Glutamatergic neuron (in vitro differentiated cells): ENCODE data around the gene EEFSEC. TPM values are rescaled to one million over a fixed set of nuclear protein-coding genes. Genes with fewer than 3 reads are reported as not detected.
A peak's percentile ranks its signal among the peaks of the same experiment; 100 is the strongest.

Experiments used
- DNase-seq: peaks from one replicate; pipeline ENCODE4 v3.0.0; 2022
- H3K27ac Mint-ChIP-seq: one replicate; pipeline ENCODE4 v1.8.0; 2020; ENCODE audit warnings: mild to moderate bottlenecking, mixed read lengths, inconsistent platforms; ENCODE audit not compliant: unreplicated experiment
- H3K27me3 Mint-ChIP-seq: one replicate; pipeline ENCODE4 v1.8.0; 2020; ENCODE audit warnings: mild to moderate bottlenecking, moderate library complexity, mixed read lengths, inconsistent platforms; ENCODE audit not compliant: unreplicated experiment
- H3K36me3 Mint-ChIP-seq: one replicate; pipeline ENCODE4 v1.8.0; 2020; ENCODE audit warnings: mild to moderate bottlenecking, mixed read lengths, inconsistent platforms; ENCODE audit not compliant: unreplicated experiment
- H3K4me1 Mint-ChIP-seq: one replicate; pipeline ENCODE4 v1.8.0; 2020; ENCODE audit warnings: mild to moderate bottlenecking, low read depth, mixed read lengths, inconsistent platforms; ENCODE audit not compliant: unreplicated experiment
- H3K4me3 Mint-ChIP-seq: one replicate; pipeline ENCODE4 v1.8.0; 2020; ENCODE audit warnings: mild to moderate bottlenecking, mixed read lengths, inconsistent platforms; ENCODE audit not compliant: unreplicated experiment
- H3K9me3 Mint-ChIP-seq: one replicate; pipeline ENCODE4 v1.8.0; 2020; ENCODE audit warnings: mild to moderate bottlenecking, moderate library complexity, mixed read lengths, inconsistent platforms; ENCODE audit not compliant: unreplicated experiment
- CTCF ChIP-seq: fragments of 200-600 bp; sonication (generic); IDR thresholded peaks from one replicate; pipeline ENCODE4 v1.5.0; 2021; ENCODE audit not compliant: partially characterized antibody, unreplicated experiment
- total RNA-seq: library from RNA; stranded (reverse); fragmentation: NEBNext Ultra II Directional; extraction: Animal tissue kit (Norgen Biotek cat#: 25700); gene quantifications from one replicate; pipeline ENCODE4 v1.2.1, GENCODE V29; 2021; ENCODE audit not compliant: unreplicated experiment

Gene EEFSEC
- total RNA-seq, 1 donor from 2014 or later = 8.3 TPM

GRCh38 chr3:128422762-128423524 lies 269.7 kb downstream of the EEFSEC start:
- Mint-ChIP-seq H3K27me3 (peaks cover 9% of the 10 kb centered on the region), H3K27ac (no peak overlapping the region), H3K4me1 (peaks cover 8% of the 10 kb centered on the region), H3K4me3 (no peak overlapping the region), H3K9me3 (peaks cover 12% of the 10 kb centered on the region), H3K36me3 (peaks cover 9% of the 10 kb centered on the region)
- no peak for DNase-seq
- TF ChIP-seq CTCF = no peak

- Mint-ChIP-seq H3K27ac (no peak overlapping the region), H3K4me1 (peaks cover 11% of the 10 kb centered on the region), H3K27me3 (peaks cover 9% of the 10 kb centered on the region), H3K4me3 (no peak overlapping the region), H3K36me3 (peaks cover 8% of the 10 kb centered on the region), H3K9me3 (peaks cover 14% of the 10 kb centered on the region)
- TF ChIP-seq CTCF = no peak
- peak; percentile 6 for DNase-seq
Observed at GRCh38 chr3:128423525-128424147, 270.4 kb downstream of the EEFSEC start.

GRCh38 chr3:128424508-128425069 lies 271.3 kb downstream of the EEFSEC start:
- TF ChIP-seq CTCF = no peak
- Mint-ChIP-seq H3K27me3 (peaks cover 2% of the 10 kb centered on the region), H3K9me3 (peaks cover 7% of the 10 kb centered on the region), H3K27ac (no peak overlapping the region), H3K4me3 (no peak overlapping the region), H3K4me1 (peaks cover 12% of the 10 kb centered on the region), H3K36me3 (no peaks in the 10 kb centered on the region)
- DNase-seq = no peak

- DNase-seq = peak; percentile 12
- Mint-ChIP-seq H3K4me3 (no peak overlapping the region), H3K9me3 (peaks cover 4% of the 10 kb centered on the region), H3K4me1 (peaks cover 12% of the 10 kb centered on the region), H3K36me3 (no peaks in the 10 kb centered on the region), H3K27ac (no peak overlapping the region), H3K27me3 (peaks cover 2% of the 10 kb centered on the region)
- no peak for TF ChIP-seq CTCF
Observed at GRCh38 chr3:128425142-128425845, 272.0 kb downstream of the EEFSEC start.
